GM21390 (cell line): ENCODE data around the gene KRAS.
A peak's percentile ranks its signal among the peaks of the same experiment; 100 is the strongest.
"Not testable (repeated sequence)": the region's sequence is repeated elsewhere in the genome, so short reads cannot be mapped to it uniquely, and the experiment has no call there.

Experiments used
- ATAC-seq: cut with Tn5 transposase; IDR thresholded peaks from one replicate; pipeline ENCODE4 v1.9.1; 2021; ENCODE audit not compliant: unreplicated experiment

The KRAS gene

DNA sequence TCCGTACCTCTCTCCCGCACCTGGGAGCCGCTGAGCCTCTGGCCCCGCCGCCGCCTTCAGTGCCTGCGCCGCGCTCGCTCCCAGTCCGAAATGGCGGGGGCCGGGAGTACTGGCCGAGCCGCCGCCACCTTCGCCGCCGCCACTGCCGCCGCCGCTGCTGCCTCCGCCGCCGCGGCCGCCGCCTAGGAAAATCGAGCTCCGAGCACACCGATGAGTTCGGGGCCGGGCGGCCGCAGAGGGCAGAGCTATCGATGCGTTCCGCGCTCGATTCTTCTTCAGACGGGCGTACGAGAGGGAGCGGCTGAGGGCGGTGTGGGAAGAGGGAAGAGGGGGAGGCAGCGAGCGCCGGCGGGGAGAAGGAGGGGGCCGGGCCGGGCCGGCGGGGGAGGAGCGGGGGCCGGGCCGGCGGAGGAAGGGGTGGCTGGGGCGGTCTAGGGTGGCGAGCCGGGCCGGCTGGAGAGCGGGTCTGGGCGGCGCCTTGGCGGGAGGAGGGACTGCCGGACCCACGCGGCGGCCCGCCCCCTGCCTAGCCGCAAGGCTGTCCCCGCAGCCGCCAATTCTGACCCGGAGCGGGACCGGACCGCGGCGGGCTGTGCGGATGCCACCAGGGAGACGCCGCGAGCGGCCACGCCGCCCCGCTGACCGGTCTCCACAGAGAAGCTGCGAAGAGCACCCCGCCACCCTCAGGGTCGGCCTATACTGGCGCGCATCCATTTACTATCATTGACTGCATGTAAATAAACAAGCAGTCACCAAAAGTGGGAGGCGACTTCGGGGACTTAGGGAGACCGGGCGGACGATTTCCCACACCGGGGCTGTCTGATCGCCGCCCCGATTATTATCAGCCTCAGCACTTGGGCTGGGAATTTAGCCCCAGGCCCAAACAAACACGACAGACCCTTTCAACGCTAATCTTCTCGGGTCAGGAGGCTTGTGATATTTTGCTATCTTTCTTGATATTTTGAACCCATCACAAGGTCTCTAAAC is at the start of gene KRAS:
Gene KRAS (minus strand): TSS at position 186 of the 987 bp plus-strand sequence.
- peak; percentile 74 for ATAC-seq

- ATAC-seq: no peak
Observed at GRCh38 chr12:25296381-25296780, 45.7 kb upstream of the KRAS start.

GRCh38 chr12:25295361-25295760 is 44.6 kb upstream of the KRAS start:
- no peak for ATAC-seq

DNA sequence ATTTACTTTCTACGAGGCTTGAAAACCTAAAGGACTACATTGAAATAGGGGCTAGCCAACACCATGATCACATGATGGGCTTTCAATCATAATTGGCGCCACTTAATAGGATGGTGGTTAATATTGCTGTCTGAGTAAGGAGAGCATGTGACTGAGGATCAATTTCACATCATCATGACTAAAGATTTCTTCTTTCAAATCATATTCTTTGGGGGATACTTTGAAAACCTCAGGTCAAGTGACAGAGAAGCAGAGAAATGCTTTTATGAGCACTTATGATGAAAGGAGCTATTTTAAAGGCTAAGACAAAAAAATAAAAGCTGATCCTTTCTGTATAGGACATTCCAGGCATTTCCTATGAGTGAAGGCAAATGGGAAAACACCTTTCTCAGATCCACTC is 42.9 kb upstream of the KRAS start:
- ATAC-seq: no peak

- not testable (repeated sequence) for ATAC-seq
Observed at GRCh38 chr12:25292810-25293221, 42.1 kb upstream of the KRAS start.

- ATAC-seq: no peak
Observed at GRCh38 chr12:25287610-25288009, 36.9 kb upstream of the KRAS start.

- ATAC-seq: no peak
Observed at GRCh38 chr12:25286837-25287236, 36.1 kb upstream of the KRAS start.

- ATAC-seq: no peak
Observed at GRCh38 chr12:25284024-25284423, 33.3 kb upstream of the KRAS start.

- ATAC-seq: no peak
Observed at GRCh38 chr12:25283006-25283405, 32.3 kb upstream of the KRAS start.

DNA sequence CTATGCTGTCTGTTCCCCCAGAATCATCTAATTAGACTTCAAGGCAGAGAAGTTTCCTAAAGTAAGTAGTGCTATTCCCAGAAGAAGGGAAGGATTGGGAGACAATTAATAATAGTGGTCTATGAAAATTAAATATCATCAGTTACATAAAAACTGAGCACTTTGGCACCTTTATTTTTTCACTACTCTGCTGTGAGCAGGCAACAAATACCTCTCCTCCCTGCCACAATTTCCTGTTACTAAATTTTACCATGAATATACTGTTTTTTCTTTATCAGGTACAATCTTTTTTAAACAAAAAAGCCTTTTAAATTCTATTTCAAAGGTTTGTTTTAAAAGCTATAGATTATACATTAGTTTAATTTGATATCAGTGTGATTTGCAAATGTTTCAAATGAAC is 29.4 kb upstream of the KRAS start:
- no peak for ATAC-seq

- no peak for ATAC-seq
Observed at GRCh38 chr12:25278269-25278668, 27.5 kb upstream of the KRAS start.

DNA sequence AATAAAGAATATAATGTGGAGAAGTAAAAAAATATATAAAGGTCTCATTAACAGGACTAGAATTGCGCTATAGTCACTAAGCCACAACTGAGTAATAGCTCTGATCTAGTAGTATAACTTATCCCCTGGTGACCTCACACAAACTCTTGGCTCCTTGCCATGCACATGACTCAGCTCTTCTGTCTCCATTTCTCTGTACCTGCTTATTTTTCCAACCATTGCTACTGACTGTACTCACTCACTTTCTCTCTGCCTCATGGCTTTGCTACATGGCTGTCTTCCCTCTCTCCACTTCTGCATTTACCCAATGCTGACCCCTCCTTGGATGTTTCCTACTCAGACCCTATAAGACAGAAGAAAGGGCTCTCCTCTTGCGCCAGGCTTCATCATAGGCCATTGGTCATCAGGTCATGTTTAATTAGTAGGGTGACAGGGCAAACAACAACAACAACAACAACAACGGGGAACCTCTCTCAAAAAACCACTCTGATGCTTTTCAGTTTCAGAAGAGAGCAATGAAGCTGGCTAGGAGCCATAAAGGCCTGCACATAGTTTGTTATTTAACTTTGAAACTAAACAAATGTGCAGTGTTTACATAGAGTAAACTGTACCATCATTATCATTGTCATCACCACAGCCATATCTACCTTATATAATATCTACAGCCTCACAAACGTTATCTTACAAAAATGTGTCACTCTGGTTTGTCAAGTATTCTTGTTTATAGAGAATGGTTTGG is 25.6 kb upstream of the KRAS start:
- no peak for ATAC-seq

GRCh38 chr12:25271486-25272098 is 20.9 kb upstream of the KRAS start:
- no peak for ATAC-seq

GRCh38 chr12:25269701-25270100 is 19.0 kb upstream of the KRAS start:
- peak; percentile 78 for ATAC-seq

DNA sequence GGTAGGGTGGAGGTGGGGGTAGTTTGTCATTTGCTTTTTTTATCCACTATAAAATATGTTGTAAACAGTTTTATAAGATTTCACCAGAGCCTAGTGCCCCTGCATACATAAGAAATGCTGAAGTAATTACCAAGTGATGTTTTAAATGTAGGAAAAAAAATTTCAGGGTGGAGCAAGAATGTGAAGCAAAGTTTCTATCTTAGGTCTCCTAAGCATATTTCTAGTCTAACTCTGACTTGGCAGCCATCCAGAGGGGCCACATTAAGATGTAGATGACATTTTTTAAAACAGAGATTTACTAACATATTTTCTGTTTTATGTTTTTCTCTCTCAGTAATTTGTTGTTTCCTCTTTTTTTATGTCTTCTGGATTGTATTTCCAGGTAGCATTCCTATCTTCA is 15.8 kb upstream of the KRAS start:
- no peak for ATAC-seq

DNA sequence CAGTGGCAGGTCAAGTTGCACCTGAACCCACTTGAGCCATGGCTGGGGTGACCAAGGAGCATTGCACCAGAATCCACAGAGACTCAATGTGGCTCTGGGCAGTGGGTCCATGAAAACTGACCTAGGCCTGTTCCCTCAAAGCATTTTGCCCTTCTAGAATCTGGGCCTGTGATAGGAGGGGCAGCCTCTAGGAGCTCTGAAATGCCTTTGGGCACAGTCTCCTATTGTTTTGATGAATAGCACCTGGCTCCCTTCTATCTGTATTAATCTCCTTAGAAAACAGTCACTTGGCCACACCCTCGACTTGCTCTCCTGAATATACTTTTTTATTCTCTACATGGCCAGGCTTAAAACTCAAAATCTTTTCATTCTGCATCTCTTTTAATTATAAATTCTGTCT is 14.1 kb upstream of the KRAS start:
- no peak for ATAC-seq

DNA sequence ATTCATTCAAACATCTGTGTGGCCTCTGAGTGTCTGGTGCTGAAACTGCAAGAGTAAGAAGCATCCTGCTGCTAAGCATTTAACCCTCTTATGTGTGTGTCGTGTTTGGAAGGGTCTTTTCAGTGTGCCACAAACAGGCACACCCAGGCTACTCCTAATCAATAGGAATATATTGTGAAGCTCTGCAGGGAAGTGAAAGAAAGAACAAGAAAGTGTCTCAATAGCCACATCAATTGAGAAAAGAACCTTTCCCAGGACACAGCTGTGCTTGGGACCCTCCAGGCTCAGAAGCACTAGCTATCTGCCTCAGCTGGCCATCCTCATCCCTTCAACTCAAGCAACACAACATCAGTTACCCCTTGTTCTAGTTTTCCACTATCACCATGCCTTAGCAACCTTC is 13.4 kb upstream of the KRAS start:
- ATAC-seq: no peak

- ATAC-seq: no peak
Observed at GRCh38 chr12:25263594-25263993, 12.9 kb upstream of the KRAS start.

GRCh38 chr12:25262389-25263074 is 11.8 kb upstream of the KRAS start:
- ATAC-seq: no peak

DNA sequence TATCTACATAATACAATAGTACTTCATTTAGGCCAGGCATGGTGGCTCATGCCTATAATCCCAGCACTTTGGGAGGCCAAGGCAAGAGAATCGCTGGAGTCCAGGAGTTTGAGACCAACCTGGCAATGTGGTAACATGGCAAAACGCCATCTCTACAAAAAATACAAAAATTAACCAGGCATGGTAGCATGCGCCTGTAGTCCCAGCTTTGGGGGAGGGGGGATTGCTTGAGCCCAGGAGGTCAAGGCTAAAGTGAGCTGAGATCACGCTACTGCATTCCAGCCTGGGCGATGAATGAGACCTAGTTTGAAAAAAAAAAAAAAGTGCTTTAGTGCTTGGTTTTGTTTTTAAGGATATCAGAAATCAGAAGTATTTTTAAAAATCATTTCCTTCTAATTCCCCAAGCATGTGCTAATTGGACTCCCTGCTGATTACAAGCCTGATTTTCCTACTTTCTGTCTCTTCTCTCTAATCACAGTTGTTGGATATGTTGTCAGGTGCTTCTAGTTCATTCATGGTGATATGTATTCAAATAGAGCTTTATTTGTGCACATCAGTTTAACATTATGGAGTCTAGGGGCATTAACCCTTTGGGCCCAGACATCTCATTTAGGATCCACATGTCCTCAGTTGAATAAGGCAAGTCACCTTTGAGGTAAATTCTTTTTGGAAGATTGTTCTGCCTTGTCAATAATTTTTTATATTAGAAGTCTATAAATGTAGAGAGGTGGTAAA is 7.0 kb upstream of the KRAS start:
- ATAC-seq: no peak
